GM13976 (cell line): ENCODE measurements around the gene DSG3.

Source experiments
- DNase-seq: peaks from one replicate; pipeline ENCODE4 v3.0.0; 2012; ENCODE audit warnings: low spot score
- CTCF ChIP-seq: IDR thresholded peaks from 2 replicates; pipeline ENCODE4 v1.5.1; 2012; ENCODE audit warnings: borderline replicate concordance, mild to moderate bottlenecking; ENCODE audit not compliant: insufficient read depth; ENCODE audit errors: extremely low read depth, missing control alignments, control extremely low read depth
- in situ Hi-C: fragments of 300-500 bp; cut with MboI; formaldehyde crosslinking; loops from one replicate; pipeline ENCODE4 v1.12.0; 2022; ENCODE audit warnings: low sequenced_read_pairs, mixed read lengths, inconsistent platforms; ENCODE audit not compliant: unreplicated experiment

Gene DSG3

GRCh38 chr18:31403409-31403808 lies 44.1 kb upstream of the DSG3 start:
- no peak for DNase-seq
- in situ Hi-C loops, result no loop called here
- TF ChIP-seq CTCF, result no peak

- in situ Hi-C loops, result no loop called here
- DNase-seq, result no peak
Measured at GRCh38 chr18:31407649-31408048, 39.9 kb upstream of the DSG3 start.

GRCh38 chr18:31409276-31409675 lies 38.3 kb upstream of the DSG3 start:
- in situ Hi-C loops, result no loop called here
- DNase-seq, result no peak
- TF ChIP-seq CTCF, result no peak

More at GRCh38 chr18:31407649-31408048, 39.9 kb upstream of the DSG3 start:
- TF ChIP-seq CTCF, result no peak

GRCh38 chr18:31410716-31411483 lies 36.6 kb upstream of the DSG3 start:
- TF ChIP-seq CTCF, result no peak
- DNase-seq, result no peak
- in situ Hi-C loops, result no loop called here

GRCh38 chr18:31413137-31413536 lies 34.4 kb upstream of the DSG3 start:
- DNase-seq, result no peak
- in situ Hi-C loops, result no loop called here
- TF ChIP-seq CTCF, result no peak

- in situ Hi-C loops, result no loop called here
- TF ChIP-seq CTCF, result no peak
- no peak for DNase-seq
Measured at GRCh38 chr18:31417850-31418249, 29.7 kb upstream of the DSG3 start.
